GM21360 (cell line): ENCODE measurements around the gene STK33.
A peak's percentile ranks its signal among the peaks of the same experiment; 100 is the strongest.
"Not testable (repeated sequence)": the region's sequence is repeated elsewhere in the genome, so short reads cannot be mapped to it uniquely, and the experiment has no call there.

Experiments
- ATAC-seq: cut with Tn5 transposase; IDR thresholded peaks from one replicate; pipeline ENCODE4 v1.9.1; 2021; ENCODE audit warnings: mild to moderate bottlenecking, moderate library complexity; ENCODE audit not compliant: unreplicated experiment

The STK33 gene

GRCh38 chr11:8545698-8546366 lies 48.2 kb downstream of the STK33 start:
- ATAC-seq = no peak

- no peak for ATAC-seq
These were observed 49.2 kb downstream of the STK33 start for GRCh38 chr11:8544807-8545206.

GRCh38 chr11:8543278-8543677 lies 50.8 kb downstream of the STK33 start:
- ATAC-seq = no peak

GRCh38 chr11:8541448-8541847 lies 52.6 kb downstream of the STK33 start:
- no peak for ATAC-seq

- ATAC-seq = peak; percentile 72
These were observed 60.7 kb downstream of the STK33 start for GRCh38 chr11:8533332-8533731.

- peak; percentile 64 for ATAC-seq
These were observed 61.6 kb downstream of the STK33 start for GRCh38 chr11:8532475-8532874.

GRCh38 chr11:8531982-8532381 lies 62.0 kb downstream of the STK33 start:
- no peak for ATAC-seq

- no peak for ATAC-seq
These were observed 62.7 kb downstream of the STK33 start for GRCh38 chr11:8531312-8531711.

GRCh38 chr11:8527939-8528338 lies 66.1 kb downstream of the STK33 start:
- no peak for ATAC-seq

GRCh38 chr11:8523396-8523795 lies 70.6 kb downstream of the STK33 start:
- ATAC-seq = no peak

- ATAC-seq = no peak
These were observed 81.5 kb downstream of the STK33 start for GRCh38 chr11:8512547-8512946.

GRCh38 chr11:8503910-8504364 lies 90.1 kb downstream of the STK33 start:
- ATAC-seq = no peak

GRCh38 chr11:8501836-8502235 lies 92.2 kb downstream of the STK33 start:
- no peak for ATAC-seq

GRCh38 chr11:8488395-8488794 lies 105.6 kb downstream of the STK33 start:
- ATAC-seq = no peak

GRCh38 chr11:8487261-8487660 lies 106.8 kb downstream of the STK33 start:
- no peak for ATAC-seq

- ATAC-seq = no peak
These were observed 109.8 kb downstream of the STK33 start for GRCh38 chr11:8484251-8484650.

GRCh38 chr11:8480858-8481257 lies 113.2 kb downstream of the STK33 start:
- ATAC-seq = no peak

- ATAC-seq = peak; percentile 94
These were observed 116.3 kb downstream of the STK33 start for GRCh38 chr11:8477680-8478079.

GRCh38 chr11:8477151-8477550 lies 116.9 kb downstream of the STK33 start:
- no peak for ATAC-seq

- ATAC-seq = not testable (repeated sequence)
These were observed 126.2 kb downstream of the STK33 start for GRCh38 chr11:8467806-8468205.

GRCh38 chr11:8467356-8467755 lies 126.7 kb downstream of the STK33 start:
- ATAC-seq = not testable (repeated sequence)

GRCh38 chr11:8466884-8467283 lies 127.1 kb downstream of the STK33 start:
- ATAC-seq = not testable (repeated sequence)
